Neural cell (in vitro differentiated cells): ENCODE results near the gene HIF1AN. TPM values are rescaled to one million over a fixed set of nuclear protein-coding genes. Genes with fewer than 3 reads are reported as not detected.

Experiments
- H2AFZ ChIP-seq: fragments of 200-600, 300-800 bp; sonication (generic), shearing (Covaris generic); 2 replicates; pipeline ENCODE4 v1.6.0; 2014; ENCODE audit warnings: low read depth, mild to moderate bottlenecking, antibody characterized with exemption, low read length, moderate library complexity
- H3F3A ChIP-seq: fragments of 200-600 bp; shearing (Covaris generic); 2 replicates; pipeline ENCODE4 v1.6.1; 2016; ENCODE audit warnings: mild to moderate bottlenecking, moderate library complexity, mixed read lengths, antibody characterized with exemption, low read length; ENCODE audit not compliant: insufficient read depth, poor library complexity, severe bottlenecking
- H3K27ac ChIP-seq: fragments of 200-600, 300-800 bp; sonication (generic), shearing (Covaris generic); 2 replicates; pipeline ENCODE4 v1.5.1; 2014; ENCODE audit warnings: mild to moderate bottlenecking, low read length, moderate library complexity
- H3K27me3 ChIP-seq: fragments of 300-800, 200-600 bp; sonication (generic), shearing (Covaris generic); 2 replicates; pipeline ENCODE4 v1.6.0; 2014; ENCODE audit warnings: mild to moderate bottlenecking, low read depth, low read length, moderate library complexity; ENCODE audit not compliant: insufficient read depth
- H3K36me3 ChIP-seq: fragments of 300-800, 200-600 bp; sonication (generic), shearing (Covaris generic); 2 replicates; pipeline ENCODE4 v1.5.1; 2014; ENCODE audit warnings: mild to moderate bottlenecking, antibody characterized with exemption, low read length, moderate library complexity; ENCODE audit not compliant: insufficient read depth
- H3K4me2 ChIP-seq: fragments of 300-800, 200-600 bp; sonication (generic), shearing (Covaris generic); 2 replicates; pipeline ENCODE4 v1.6.0; 2014; ENCODE audit warnings: mild to moderate bottlenecking, low read length
- H3K4me3 ChIP-seq: fragments of 300-800, 200-600 bp; sonication (generic), shearing (Covaris generic); 2 replicates; pipeline ENCODE4 v1.5.1; 2014; ENCODE audit warnings: mild to moderate bottlenecking, low read length, moderate library complexity
- H3K79me2 ChIP-seq: fragments of 200-600 bp; shearing (Covaris generic); replicated peaks from 2 replicates; pipeline ENCODE4 v1.6.0; 2014; ENCODE audit warnings: mild to moderate bottlenecking, low read length, moderate library complexity; ENCODE audit not compliant: insufficient read depth
- H3K9ac ChIP-seq: fragments of 300-800, 200-600 bp; sonication (generic), shearing (Covaris generic); 2 replicates; pipeline ENCODE4 v1.6.1; 2016; ENCODE audit warnings: mild to moderate bottlenecking, low read length, mixed read lengths
- H3K9me2 ChIP-seq: fragments of 200-600 bp; shearing (Covaris generic); 2 replicates; pipeline ENCODE4 v1.6.1; 2016; ENCODE audit warnings: mild to moderate bottlenecking, low read length, mixed read lengths; ENCODE audit not compliant: insufficient read depth
- H3K9me3 ChIP-seq: fragments of 200-600, 300-800 bp; sonication (generic), shearing (Covaris generic); 2 replicates; pipeline ENCODE4 v1.6.1; 2016; ENCODE audit warnings: mild to moderate bottlenecking, mixed run types, low read length, moderate library complexity, mixed read lengths
- H4K20me1 ChIP-seq: fragments of 200-600 bp; shearing (Covaris generic); 2 replicates; pipeline ENCODE4 v1.6.1; 2016; ENCODE audit warnings: mild to moderate bottlenecking, mixed run types; ENCODE audit not compliant: insufficient read depth
- EP300 ChIP-seq: fragments of 450-650 bp; conservative IDR thresholded peaks from 2 replicates; pipeline ENCODE4 v1.6.1; 2014; ENCODE audit warnings: antibody characterized with exemption, mild to moderate bottlenecking, moderate library complexity; ENCODE audit not compliant: poor library complexity, severe bottlenecking
- EZH2 ChIP-seq: fragments of 200-600, 300-800 bp; shearing (Covaris generic), sonication (generic); IDR thresholded peaks from 2 replicates; pipeline ENCODE4 v1.6.1; 2014; ENCODE audit warnings: antibody characterized with exemption, low read length, borderline replicate concordance, mild to moderate bottlenecking; ENCODE audit not compliant: insufficient read depth, poor library complexity, severe bottlenecking
- MXI1 ChIP-seq: fragments of 450-650 bp; conservative IDR thresholded peaks from 2 replicates; pipeline ENCODE4 v1.6.1; 2014; ENCODE audit warnings: antibody characterized with exemption, mild to moderate bottlenecking; ENCODE audit not compliant: poor library complexity, severe bottlenecking
- POLR2AphosphoS5 ChIP-seq: IDR thresholded peaks from 2 replicates; pipeline ENCODE4 v1.6.1; 2012
- RAD21 ChIP-seq: fragments of 450-650 bp; conservative IDR thresholded peaks from 2 replicates; pipeline ENCODE4 v1.6.1; 2014; ENCODE audit warnings: antibody characterized with exemption, mild to moderate bottlenecking, moderate library complexity
- SMC3 ChIP-seq: fragments of 450-650 bp; conservative IDR thresholded peaks from 2 replicates; pipeline ENCODE4 v1.6.1; 2014; ENCODE audit warnings: antibody characterized with exemption, mild to moderate bottlenecking, moderate library complexity; ENCODE audit not compliant: poor library complexity
- TAF1 ChIP-seq: IDR thresholded peaks from 2 replicates; pipeline ENCODE4 v1.6.1; 2012; ENCODE audit warnings: low read depth
- polyA plus RNA-seq: library from polyadenylated mRNA; depleted of rRNA; stranded (reverse); fragments of >200 nt; gene quantifications from 2 replicates; pipeline ENCODE4 v1.2.3, GENCODE V29; 2014
- TF ChIP-seq, protein P1 (sequence below): IDR thresholded peaks from 2 replicates; pipeline ENCODE4 v1.6.1; 2012; ENCODE audit warnings: borderline replicate concordance
- TF ChIP-seq, protein P2 (sequence below): fragments of 450-650 bp; IDR thresholded peaks from 2 replicates; pipeline ENCODE4 v1.5.1; 2014; ENCODE audit warnings: antibody characterized with exemption, mild to moderate bottlenecking, moderate library complexity; ENCODE audit not compliant: poor library complexity, severe bottlenecking

The HIF1AN gene
- polyA plus RNA-seq, 1 donor from 2014 or later: 16.1 TPM

- Histone ChIP-seq H3K27ac (no peak overlapping the region), H3K79me2 (peaks cover 12% of the 10 kb centered on the region), H2AFZ (no peak overlapping the region), H3K4me3 (no peak overlapping the region), H3F3A (no peaks in the 10 kb centered on the region), H3K36me3 (peaks cover 9% of the 10 kb centered on the region), H3K27me3 (peaks cover 12% of the 10 kb centered on the region), H3K4me2 (no peak overlapping the region), H3K9ac (no peak overlapping the region), H3K9me2 (no peaks in the 10 kb centered on the region), H3K9me3 (no peaks in the 10 kb centered on the region), H4K20me1 (no peaks in the 10 kb centered on the region)
- TF ChIP-seq EZH2 (no peak), RAD21 (no peak), SMC3 (no peak), EP300 (no peak), MXI1 (no peak), POLR2AphosphoS5 (no peak), TAF1 (no peak)
- TF ChIP-seq, protein P1, sequence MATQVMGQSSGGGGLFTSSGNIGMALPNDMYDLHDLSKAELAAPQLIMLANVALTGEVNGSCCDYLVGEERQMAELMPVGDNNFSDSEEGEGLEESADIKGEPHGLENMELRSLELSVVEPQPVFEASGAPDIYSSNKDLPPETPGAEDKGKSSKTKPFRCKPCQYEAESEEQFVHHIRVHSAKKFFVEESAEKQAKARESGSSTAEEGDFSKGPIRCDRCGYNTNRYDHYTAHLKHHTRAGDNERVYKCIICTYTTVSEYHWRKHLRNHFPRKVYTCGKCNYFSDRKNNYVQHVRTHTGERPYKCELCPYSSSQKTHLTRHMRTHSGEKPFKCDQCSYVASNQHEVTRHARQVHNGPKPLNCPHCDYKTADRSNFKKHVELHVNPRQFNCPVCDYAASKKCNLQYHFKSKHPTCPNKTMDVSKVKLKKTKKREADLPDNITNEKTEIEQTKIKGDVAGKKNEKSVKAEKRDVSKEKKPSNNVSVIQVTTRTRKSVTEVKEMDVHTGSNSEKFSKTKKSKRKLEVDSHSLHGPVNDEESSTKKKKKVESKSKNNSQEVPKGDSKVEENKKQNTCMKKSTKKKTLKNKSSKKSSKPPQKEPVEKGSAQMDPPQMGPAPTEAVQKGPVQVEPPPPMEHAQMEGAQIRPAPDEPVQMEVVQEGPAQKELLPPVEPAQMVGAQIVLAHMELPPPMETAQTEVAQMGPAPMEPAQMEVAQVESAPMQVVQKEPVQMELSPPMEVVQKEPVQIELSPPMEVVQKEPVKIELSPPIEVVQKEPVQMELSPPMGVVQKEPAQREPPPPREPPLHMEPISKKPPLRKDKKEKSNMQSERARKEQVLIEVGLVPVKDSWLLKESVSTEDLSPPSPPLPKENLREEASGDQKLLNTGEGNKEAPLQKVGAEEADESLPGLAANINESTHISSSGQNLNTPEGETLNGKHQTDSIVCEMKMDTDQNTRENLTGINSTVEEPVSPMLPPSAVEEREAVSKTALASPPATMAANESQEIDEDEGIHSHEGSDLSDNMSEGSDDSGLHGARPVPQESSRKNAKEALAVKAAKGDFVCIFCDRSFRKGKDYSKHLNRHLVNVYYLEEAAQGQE: no peak
- TF ChIP-seq, protein P2, sequence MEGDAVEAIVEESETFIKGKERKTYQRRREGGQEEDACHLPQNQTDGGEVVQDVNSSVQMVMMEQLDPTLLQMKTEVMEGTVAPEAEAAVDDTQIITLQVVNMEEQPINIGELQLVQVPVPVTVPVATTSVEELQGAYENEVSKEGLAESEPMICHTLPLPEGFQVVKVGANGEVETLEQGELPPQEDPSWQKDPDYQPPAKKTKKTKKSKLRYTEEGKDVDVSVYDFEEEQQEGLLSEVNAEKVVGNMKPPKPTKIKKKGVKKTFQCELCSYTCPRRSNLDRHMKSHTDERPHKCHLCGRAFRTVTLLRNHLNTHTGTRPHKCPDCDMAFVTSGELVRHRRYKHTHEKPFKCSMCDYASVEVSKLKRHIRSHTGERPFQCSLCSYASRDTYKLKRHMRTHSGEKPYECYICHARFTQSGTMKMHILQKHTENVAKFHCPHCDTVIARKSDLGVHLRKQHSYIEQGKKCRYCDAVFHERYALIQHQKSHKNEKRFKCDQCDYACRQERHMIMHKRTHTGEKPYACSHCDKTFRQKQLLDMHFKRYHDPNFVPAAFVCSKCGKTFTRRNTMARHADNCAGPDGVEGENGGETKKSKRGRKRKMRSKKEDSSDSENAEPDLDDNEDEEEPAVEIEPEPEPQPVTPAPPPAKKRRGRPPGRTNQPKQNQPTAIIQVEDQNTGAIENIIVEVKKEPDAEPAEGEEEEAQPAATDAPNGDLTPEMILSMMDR: no peak
Measured at GRCh38 chr10:100524206-100524605, 11.5 kb upstream of the HIF1AN start.

DNA sequence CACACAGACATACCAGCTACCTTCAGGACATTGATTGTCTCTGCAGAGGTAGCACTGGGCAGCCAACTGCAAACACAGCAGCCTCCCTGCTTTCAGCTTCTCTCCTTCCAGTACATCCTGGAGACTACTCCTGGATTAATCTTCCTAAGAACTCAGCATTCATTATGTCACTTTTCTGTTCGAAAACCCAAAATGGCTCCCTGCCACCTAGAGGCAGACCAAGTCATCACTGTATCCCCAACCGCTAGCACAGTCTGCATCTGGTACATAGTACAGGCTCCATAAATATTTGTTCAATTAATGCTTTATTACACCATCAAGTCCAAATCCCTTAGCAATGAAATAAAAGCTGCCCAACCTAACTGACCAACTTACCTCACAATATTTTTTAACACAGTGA, 11.1 kb upstream of the HIF1AN start:
- Histone ChIP-seq H4K20me1 (no peaks in the 10 kb centered on the region), H3K9me2 (no peaks in the 10 kb centered on the region), H3K79me2 (peaks cover 17% of the 10 kb centered on the region), H3K9me3 (no peaks in the 10 kb centered on the region), H3K4me2 (no peak overlapping the region), H3K4me3 (no peak overlapping the region), H3K27me3 (peaks cover 8% of the 10 kb centered on the region), H3K27ac (no peak overlapping the region), H3K9ac (no peak overlapping the region), H3K36me3 (peaks cover 9% of the 10 kb centered on the region), H3F3A (no peaks in the 10 kb centered on the region), H2AFZ (no peak overlapping the region)
- no peak for TF ChIP-seq SMC3
- TF ChIP-seq, protein P2: no peak
- no peak for TF ChIP-seq POLR2AphosphoS5
- no peak for TF ChIP-seq TAF1
- TF ChIP-seq MXI1: no peak
- TF ChIP-seq RAD21: no peak
- TF ChIP-seq EZH2: no peak
